NB4 (cell line): ENCODE measurements around the gene UROS.

Experiments
- CTCF ChIP-seq: IDR thresholded peaks from one replicate; pipeline ENCODE4 v1.5.1; 2012; ENCODE audit warnings: low read depth, low read length
- MYC ChIP-seq: IDR thresholded peaks from 2 replicates; pipeline ENCODE4 v1.6.1; 2011; ENCODE audit warnings: low read depth, low read length
- POLR2A ChIP-seq: IDR thresholded peaks from 2 replicates; pipeline ENCODE4 v1.6.1; 2011; ENCODE audit warnings: mild to moderate bottlenecking; ENCODE audit not compliant: insufficient read length; ENCODE audit errors: extremely low read depth

DNA sequence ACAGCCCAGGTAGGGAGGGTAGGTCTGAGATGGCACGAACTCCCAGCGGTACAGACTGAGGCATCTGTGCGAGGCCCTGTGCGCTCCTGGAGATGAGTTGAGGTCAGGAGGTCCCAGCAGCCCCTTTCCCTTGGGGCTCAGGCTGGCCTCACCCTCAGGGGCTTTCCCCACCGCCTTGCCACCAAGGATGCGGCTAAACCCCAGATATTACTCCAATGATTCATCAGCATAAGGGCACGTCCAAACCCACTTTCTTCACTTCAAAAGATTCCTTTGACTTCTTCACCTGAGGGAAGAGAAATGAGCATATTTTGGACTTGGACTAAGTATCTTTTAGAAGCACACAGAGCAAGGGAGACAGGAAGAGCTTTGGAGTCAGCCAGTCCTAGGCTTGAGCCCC is 20.3 kb downstream of the UROS start:
- TF ChIP-seq CTCF (no peak), MYC (no peak), POLR2A (no peak)
